HG03558 (cell line): ENCODE results near the gene CACNA1E.
A peak's percentile ranks its signal among the peaks of the same experiment; 100 is the strongest.

Experiments
- ATAC-seq: cut with Tn5 transposase; IDR thresholded peaks from one replicate; pipeline ENCODE4 v1.9.1; 2021; ENCODE audit warnings: moderate number of reproducible peaks; ENCODE audit not compliant: unreplicated experiment; ENCODE audit errors: extremely low read depth

Gene CACNA1E

DNA sequence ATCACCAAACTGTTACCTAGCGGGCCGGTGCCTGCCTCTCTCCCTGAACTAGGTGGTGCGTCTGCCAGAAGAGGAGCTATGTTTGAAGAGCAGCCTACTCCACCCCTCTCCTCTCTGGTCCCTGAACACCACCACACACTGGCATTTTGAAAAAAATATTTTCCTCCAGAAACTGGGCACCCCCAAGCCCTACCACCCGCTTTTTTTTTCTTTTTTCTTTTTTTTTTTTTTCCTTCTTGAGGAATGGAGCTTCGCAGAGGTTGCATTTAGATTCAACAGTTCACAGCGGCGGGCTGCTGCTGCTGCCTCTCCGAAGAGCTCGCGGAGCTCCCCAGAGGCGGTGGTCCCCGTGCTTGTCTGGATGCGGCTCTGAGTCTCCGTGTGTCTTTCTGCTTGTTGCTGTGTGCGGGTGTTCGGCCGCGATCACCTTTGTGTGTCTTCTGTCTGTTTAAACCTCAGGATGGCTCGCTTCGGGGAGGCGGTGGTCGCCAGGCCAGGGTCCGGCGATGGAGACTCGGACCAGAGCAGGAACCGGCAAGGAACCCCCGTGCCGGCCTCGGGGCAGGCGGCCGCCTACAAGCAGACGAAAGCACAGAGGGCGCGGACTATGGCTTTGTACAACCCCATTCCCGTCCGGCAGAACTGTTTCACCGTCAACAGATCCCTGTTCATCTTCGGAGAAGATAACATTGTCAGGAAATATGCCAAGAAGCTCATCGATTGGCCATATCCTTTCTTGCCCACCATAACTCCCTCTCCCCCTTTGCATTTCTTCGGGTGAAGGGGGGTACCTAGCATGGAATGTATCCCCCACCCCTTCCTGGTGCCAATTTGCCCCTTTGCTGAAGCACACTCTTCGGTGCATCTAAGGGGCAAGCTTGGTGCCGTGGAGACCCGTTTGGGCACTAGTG lies at the start of gene CACNA1E:
Gene CACNA1E, plus strand, starts transcription at position 233 of the 911 bp plus-strand sequence. Its CDS starts 228 bp downstream, at position 461.
- ATAC-seq = no peak

DNA sequence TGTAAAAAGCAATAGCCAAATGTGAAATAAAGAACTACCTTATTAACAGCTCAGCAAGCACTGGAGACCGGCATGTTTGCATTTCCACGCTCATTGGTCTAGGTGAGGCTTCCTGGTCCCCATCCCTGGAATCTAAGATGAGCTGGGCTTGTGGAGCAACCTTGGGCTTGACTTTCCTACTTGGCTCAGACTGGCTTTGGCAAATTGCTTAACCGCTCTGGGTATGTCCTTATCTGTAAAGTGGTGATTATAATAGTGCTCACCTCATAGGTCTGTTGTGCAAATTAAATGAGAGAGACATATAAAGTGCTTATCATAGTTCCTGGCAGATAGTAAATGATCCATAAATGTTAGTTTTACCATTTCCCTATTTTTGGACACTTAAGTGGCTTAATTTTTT lies 49.4 kb upstream of the CACNA1E start:
- ATAC-seq = no peak

DNA sequence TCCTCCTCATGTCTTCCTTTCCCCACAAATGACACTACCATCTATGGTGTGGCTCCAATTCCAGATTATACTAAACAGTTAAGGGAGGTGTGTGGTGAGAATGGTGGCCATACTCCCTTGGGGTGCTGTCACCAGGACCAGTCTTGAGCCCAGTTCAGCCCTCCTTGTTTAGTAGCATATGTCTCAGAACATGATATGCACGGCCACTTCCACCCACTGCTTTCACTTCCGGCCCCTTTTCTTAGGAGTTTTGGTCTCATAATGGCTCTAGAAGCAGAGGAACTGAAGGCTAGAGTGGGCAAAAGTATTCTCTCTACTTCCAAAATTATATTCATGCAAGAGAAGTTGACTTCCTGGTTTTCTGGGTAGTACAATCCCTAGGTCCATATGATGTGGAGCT lies 45.3 kb upstream of the CACNA1E start:
- ATAC-seq = no peak

DNA sequence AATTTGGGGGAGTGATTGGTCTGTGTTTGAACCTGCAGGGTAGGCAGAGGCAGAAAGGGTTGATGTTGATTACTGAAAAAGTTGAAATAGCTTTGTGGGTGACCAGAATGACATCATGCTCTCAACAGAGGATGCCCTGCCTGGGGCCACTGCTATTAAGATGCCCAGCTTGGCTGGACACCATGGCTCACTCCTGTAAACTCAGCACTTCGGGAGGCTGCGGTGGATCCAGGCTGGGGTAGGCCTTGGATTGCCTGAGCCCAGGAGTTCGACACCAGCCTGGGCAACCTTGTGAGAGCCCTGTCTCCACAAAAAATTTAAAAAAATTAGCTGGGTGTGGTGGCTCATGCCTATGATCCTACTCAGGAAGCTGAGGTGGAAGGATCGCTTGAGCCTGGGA lies 42.8 kb upstream of the CACNA1E start:
- ATAC-seq = no peak

DNA sequence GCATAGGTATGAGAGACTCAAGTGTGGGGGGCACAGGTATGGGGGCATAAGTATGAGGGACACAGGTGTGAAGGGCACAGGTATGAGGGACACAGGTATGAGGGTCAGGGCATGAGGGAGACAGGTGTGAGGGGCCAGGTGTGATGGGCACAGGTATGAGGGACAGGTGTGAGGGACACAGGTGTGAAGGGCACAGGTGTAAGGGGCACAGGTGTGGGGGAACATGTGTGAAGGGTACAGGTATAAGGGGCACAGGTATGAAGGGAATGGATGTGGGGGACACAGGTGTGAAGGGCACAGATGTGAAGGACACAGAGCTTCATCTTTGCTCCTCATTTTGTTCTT lies 41.2 kb upstream of the CACNA1E start:
- no peak for ATAC-seq

DNA sequence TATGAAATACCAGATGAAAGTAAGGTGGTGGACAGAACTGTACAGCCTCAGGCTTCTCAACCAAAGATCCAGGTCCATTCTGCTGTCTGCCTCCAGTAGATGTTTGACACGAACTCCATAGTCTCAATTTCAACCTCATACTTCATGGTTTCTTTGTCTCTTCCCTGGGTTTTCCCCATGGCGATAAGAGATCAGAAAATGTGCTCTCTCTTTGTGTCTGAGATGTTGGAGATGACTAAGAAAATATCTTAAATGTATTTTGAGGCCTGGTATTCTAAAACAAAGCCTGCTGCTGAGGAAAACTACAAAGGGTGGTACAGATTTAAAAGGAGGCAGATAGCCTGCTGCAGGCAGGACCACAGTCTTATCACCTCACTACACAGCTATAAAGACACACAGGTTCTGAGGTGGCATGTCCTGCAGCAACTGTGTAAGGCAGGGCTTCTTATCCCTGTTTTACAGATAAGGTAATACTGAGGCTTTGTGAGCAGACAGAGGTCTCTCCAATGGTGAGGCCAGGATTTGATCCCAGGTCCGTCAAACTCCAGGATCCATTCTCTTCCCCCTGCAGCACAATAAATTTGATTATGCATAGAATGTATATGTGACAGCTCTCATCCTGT lies 40.0 kb upstream of the CACNA1E start:
- no peak for ATAC-seq

DNA sequence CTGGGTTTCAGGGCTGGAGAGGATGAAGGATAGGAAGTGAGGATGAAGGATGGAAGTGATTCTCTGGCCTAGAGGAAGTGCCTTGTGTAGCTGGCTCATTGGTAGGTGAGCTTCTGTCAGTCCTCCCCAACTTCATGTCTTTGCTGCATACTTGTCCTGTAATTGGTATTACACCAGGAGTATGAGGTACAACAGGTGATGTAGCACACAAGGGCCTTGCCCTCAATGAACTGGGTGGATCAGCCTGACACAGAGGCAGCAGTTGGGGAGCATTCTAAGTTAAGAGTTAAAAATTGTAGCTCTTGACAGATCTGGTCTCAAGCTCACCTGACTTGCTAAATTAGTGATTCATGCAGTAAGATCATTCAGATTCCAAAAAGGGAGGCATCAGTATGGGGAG lies 37.9 kb upstream of the CACNA1E start:
- no peak for ATAC-seq

DNA sequence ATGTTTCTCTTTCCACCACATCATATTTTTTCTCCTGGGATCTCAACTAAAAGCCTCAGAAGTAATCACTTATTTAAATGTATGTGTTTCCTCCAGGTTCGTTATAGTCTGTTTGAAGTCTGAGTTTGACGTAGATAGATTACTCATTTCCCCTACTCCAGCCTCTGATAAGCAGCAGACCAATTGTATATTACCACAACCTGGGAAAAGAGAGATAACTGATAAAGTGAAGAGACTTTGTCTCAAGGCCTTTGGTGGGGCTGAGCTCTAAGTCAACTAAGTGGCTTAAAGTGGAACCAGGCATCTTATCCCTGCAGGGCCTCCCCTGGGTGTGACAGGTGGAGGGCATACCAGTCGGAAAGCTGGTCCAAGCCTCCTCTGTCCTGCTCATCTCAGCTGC lies 34.9 kb upstream of the CACNA1E start:
- ATAC-seq = no peak

DNA sequence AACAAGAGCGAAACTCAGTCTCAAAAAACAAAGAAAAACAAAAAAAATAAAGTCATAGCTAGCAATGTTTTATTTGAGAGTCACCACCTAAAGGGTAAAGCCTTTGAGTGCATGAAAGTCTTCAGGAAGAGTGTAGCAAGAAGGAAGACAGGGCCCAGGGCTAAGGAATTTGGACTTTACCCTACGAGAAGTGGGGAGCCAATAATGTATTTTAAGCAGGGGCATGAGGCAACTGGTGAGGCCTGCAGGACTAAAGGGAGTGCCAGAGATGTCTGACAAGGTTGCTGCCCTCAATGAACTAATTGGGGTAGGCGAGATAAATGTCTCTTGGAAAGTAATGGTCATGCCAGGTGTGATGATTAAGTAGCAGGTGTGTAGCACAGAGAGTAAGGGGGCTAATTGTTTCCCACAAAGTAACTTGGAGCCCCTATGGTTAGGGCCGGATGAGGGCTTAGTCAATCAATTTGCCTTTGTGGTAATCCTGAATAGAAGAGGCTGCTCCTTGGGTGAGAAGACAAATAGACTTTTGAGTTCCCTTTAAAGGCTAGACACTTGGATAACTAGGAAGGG lies 31.6 kb upstream of the CACNA1E start:
- ATAC-seq = no peak

DNA sequence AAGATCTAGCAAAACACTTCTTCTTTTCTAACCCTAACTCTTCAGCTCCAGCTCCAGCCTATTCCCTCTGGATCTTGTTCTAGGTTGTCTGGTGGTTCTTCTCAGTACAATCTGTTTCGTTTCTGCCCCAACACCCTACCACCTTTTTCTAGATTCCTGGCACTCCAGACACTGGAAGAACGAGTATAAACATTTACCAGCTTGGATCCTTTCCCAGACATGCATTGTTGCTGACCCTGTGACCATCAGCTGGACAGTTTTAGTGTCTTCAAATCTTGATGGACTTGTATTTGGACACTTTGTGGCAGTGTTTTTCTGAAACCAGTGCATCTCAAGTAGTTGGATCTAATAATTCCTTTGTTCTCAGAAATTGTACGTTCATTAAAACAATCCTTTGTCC lies 30.6 kb upstream of the CACNA1E start:
- ATAC-seq = no peak

DNA sequence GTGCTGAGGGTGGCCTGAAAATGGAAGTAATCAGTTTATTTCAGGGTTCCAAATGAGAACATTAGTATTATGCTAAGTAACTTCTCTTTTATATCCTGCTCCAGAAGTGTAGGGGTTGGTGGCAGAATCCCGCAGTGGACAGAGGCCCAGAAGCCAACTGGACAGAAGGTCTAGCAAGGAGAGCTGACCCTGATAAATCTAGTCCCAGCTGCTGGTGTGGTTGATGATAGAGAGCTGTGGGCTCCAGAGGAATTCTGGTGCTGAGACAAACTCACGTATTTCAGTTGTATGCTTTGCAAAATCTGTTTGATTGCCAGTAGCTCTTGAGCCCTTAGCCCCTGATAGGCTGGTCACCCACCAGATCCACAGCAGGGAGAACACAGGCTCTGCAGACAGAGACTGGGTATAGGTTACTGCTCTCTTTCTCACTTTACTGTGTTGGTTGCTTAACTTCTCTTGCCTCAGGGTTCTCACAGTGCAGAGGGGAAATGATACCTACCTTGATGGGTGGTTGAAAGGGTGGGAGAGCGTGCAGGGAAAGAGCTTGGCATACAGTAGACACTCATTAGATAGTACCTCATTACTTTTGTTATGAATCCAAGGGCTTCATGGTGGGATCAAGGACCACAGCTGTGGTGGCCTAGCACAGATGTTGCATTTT lies 29.6 kb upstream of the CACNA1E start:
- ATAC-seq = no peak

DNA sequence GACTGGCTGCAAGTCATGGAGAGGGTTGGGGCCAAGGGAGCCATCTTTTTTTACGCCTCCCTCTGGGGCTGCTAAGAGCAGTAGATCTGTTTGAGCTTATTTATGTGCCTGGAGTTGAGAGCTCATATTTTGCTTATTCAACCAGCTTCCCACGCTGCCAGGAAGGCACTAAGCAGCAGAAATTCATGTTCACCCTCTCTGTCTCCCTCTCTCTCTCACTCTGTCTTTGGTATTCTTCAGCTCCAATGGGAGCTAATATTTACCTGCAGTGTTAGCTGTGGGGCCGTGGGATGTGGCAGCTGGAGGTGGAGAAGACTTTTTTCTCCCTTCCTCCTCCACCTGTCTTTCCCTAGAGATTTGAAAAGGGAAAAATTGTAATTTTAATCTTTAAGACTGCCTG lies 26.8 kb upstream of the CACNA1E start:
- ATAC-seq = no peak

DNA sequence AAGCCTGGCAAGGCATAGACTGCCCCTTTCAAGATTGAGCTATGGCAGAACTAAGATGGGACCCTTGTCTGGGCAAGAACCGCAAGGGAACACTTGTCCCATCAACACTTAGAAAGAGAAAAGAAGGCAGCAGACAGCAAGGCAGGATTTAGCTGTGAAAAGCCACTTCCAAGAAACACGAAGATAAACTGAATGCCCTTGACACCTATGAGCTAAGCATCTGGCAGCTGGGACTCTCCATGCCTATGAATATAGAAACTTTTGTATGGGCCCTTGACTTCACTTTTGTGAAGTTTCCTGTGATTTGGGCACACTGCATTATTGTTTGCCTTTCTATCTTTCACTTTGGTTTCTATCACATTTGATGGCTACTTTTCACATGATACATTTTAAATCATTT lies 24.9 kb upstream of the CACNA1E start:
- ATAC-seq = no peak

DNA sequence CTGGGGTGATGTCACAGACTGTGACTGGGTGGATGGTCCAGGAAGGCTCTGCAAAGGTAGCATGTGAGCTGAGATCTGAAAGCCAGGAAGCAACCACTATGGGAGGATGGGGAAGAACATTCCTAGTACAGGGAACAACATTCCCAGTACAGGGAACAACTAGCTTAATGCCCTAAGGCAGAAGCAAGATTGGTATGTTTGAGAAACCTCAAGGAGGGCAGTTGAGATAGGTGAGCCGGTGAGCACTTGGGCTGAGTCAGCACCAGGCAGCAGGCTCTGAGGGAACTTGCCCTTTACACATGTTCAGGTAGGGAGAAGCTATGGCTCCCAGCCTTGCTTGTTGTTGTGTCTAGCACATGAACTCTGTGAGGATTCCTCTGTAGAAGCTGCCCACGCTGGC lies 24.2 kb upstream of the CACNA1E start:
- no peak for ATAC-seq

DNA sequence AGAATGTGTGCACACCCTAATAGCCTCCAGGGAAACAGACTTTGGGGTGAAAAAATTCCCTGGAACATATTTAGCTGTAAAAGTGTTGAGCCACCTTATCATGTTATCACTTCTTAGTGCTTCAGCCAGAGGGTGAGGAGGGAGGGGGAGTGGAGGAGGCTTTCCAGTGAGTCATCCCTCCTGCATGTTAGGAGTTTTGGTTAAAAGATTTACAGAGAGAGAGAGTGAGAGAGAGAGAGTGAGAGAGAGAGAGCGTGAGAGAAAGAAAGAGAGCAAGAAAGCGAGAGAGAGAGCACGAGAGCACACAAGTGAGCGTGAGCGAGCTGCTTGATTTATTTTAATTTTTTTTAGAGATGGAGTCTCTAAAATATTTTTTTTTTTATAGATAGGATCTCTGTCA lies 13.5 kb upstream of the CACNA1E start:
- no peak for ATAC-seq

DNA sequence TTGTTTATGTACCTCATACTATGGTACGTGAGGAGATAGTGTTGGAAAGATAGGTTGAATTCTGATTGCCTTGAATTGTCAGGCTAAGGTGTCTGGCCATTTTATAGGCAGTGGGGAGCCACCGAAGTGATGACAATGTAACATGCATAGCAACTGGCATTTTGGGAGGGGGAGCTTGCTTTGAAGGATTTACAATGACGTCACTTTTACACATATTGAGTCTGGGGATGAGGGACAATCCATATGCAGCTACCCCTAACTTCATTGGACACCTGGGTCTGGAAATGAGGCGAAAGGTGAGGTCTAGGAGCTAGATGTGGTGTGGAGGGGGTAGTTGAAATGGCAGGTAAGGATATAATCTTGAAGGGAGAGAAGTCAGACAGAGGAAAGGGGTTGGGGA lies 7.7 kb upstream of the CACNA1E start:
- no peak for ATAC-seq

DNA sequence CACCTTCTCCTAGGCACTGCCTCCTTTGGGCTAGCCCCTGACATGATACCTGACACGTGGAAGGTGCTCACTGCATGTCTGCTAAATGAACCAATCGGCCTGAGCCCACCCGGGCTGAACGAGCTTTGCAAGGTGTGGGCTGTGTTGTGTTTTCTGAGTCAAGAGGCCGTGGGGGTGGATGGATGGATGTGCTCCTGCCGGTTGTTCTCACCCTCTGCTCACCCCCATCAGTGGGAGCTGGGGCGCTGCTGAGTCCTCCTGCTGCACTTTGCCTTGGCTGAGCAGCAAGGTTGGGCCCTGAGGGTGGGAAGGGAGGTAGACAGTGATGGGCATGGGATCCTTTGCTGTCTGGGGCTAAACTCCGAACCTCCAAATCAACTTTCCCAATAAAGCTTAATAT lies 6.7 kb upstream of the CACNA1E start:
- ATAC-seq = no peak

DNA sequence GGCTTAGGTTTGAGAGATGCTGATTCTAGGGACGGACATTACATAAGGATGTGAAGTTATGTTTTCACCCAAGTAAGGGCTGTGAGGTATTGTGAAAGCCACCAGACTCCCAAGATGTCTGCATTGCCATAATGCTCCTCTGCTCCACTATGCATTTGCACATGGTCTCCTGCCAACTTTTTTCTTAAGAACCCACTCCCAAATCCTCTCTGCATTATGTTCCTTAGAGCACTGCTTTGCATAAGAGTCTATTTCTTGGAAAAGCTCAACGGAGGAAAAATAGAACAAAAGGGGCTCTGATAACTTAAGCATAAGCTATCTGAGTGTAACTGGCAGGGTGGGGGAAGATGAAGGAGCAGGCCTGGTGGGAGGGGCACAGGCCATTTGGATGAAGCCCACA lies 5.0 kb upstream of the CACNA1E start:
- no peak for ATAC-seq

DNA sequence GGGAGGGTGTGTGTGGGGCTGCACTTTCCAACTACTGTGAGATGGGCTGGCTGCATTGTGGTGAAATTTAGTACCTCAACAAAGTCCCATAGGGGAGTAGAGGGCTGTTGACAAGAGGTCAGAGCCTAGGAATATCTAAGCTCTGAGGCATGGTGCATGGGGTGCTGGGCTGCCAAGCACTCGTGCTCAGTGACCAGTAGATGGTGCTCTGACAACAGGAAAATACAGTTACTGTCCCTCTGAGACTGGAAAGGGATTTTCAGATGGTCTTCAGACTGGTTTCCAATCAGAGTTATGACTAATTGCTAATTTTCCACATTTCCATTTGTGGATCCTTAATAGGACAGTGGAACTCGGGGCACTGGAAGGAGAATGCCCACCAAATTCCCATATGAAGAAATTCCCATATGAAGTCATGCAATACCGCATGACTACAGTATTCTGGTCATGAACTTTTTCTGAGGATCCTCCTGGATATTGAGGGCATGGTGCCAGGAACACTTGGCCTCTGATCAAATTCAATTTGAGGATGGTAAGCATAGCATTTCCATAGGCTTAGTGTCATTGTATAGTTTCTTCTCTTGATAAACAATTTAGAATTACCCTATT lies 4.1 kb upstream of the CACNA1E start:
- peak; percentile 36 for ATAC-seq

DNA sequence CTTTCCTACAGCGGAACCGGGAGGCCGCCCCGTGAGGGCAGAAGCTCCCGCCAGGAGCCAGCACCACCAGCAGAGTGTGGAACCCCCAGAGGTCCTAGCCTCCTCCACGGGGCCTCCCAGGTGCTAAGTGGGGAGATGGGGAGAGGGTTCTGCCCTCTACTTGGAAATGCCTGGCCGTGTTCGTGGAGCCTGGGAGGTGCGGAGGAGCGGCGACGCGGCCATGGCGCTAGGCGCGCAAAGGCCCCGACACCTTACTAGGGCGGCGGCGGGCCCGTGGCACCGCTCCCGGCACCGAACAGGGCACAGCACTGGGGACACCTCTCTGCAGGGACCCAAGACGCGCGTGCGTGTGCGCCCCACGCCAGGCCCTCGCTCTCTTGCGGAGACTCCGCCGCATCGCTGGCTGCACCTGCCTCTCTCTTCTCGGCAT lies 1.3 kb upstream of the CACNA1E start:
- no peak for ATAC-seq
